Erythroblast (primary cell): ENCODE data around the gene SLC38A9.

ENCODE experiments used
- GATA1 ChIP-seq: IDR thresholded peaks from 2 replicates; pipeline ENCODE4 v1.6.1; 2011; ENCODE audit warnings: low read depth, mild to moderate bottlenecking, control low read depth, low read length, moderate library complexity
- POLR2A ChIP-seq: IDR thresholded peaks from 2 replicates; pipeline ENCODE4 v1.6.1; 2011; ENCODE audit warnings: mild to moderate bottlenecking, low read length

GRCh38 chr5:55706230-55706629 lies 5.9 kb downstream of the SLC38A9 start:
- no peak for TF ChIP-seq POLR2A
- no peak for TF ChIP-seq GATA1
